HCT116 (cell line): ENCODE measurements around the gene GNG10. TPM values are rescaled to one million over a fixed set of nuclear protein-coding genes. Genes with fewer than 3 reads are reported as not detected.

ENCODE experiments used
- ATAC-seq: fragments of 200-7000 bp; cut with Tn5 transposase; 2 replicates; pipeline ENCODE4 v1.9.1; 2020; ENCODE audit warnings: mild to moderate bottlenecking, moderate library complexity
- BruUV-seq: library from RNA; stranded (reverse); fragments of 400-500 nt; replicated peaks from 2 replicates; lab custom pipeline; 2021; lab: Mats Ljungman, UMichigan
- CTCF ChIA-PET: fragments of 300-600 bp; sonication (Branson Sonifier 250); formaldehyde crosslinking; loops from one replicate; lab custom pipeline; 2021; ENCODE audit warnings: antibody characterized with exemption; lab: Charles Lee
- POLR2A ChIA-PET: fragments of 300-600, 350-600 bp; sonication (Branson Sonifier 250); formaldehyde crosslinking; loops from one replicate; lab custom pipeline; 2021; ENCODE audit warnings: antibody characterized with exemption; lab: Charles Lee
- RAD21 ChIA-PET, 2 experiments: fragments of 300-600 bp; sonication (Branson Sonifier 250); formaldehyde crosslinking; loops; one replicate each; lab custom pipeline; 2023; ENCODE audit warnings: low total read pairs in 2 of 2; ENCODE audit not compliant: uncharacterized antibody in 2 of 2, unreplicated experiment in 2 of 2, low non-redundant PET in 1 of 2; lab: Charles Lee
- DNase-seq: peaks from one replicate; pipeline ENCODE4 v3.0.0-alpha.2; 2010; ENCODE audit warnings: low read depth, low spot score
- H2AFZ ChIP-seq: fragments of 200-600 bp; shearing (Covaris generic), sonication (generic); 2 replicates; pipeline ENCODE4 v1.6.1; 2017; ENCODE audit warnings: low read depth, mixed run types, mixed read lengths, antibody characterized with exemption, low read length; ENCODE audit not compliant: poor library complexity, severe bottlenecking
- H3K27ac ChIP-seq: 2 replicates; pipeline ENCODE4 v1.5.1; 2012; ENCODE audit warnings: low read depth, low read length
- H3K27me3 ChIP-seq: fragments of 200-600 bp; sonication (generic); 2 replicates; pipeline ENCODE4 v1.6.1; 2016; ENCODE audit warnings: mixed run types, low read length, mixed read lengths; ENCODE audit not compliant: insufficient read depth
- H3K36me3 ChIP-seq, 2 experiments: fragments of 200-500 bp in 1 of 2; fragments of 200-600 bp in 1 of 2; sonication (Bioruptor generic) in 1 of 2; sonication (generic) in 1 of 2; 2 replicates each; pipeline versions ENCODE4 v1.5.1 to v1.6.1; 2014 to 2016; ENCODE audit warnings: low read length in 2 of 2, inconsistent platforms in 1 of 2, mixed read lengths in 1 of 2, mixed run types in 1 of 2; ENCODE audit not compliant: insufficient read depth in 2 of 2, control insufficient read depth in 1 of 2
- H3K4me1 ChIP-seq, 2 experiments: fragments of 200-600 bp in 1 of 2; sonication (generic) in 1 of 2; 2 replicates each; pipeline versions ENCODE4 v1.5.1 to v1.6.1; 2012 to 2017; ENCODE audit warnings: low read length in 2 of 2, inconsistent platforms in 1 of 2, mild to moderate bottlenecking in 1 of 2, mixed read lengths in 1 of 2, mixed run types in 1 of 2, moderate library complexity in 1 of 2; ENCODE audit not compliant: insufficient read depth in 2 of 2, control insufficient read depth in 1 of 2
- H3K4me2 ChIP-seq: fragments of 200-600 bp; sonication (generic); 2 replicates; pipeline ENCODE4 v1.6.1; 2017; ENCODE audit warnings: mixed run types, low read length, mixed read lengths
- H3K4me3 ChIP-seq, 2 experiments: fragments of 200-600 bp in 1 of 2; sonication (generic) in 1 of 2; replicated peaks in 1 of 2; 2 replicates each; pipeline ENCODE4 v1.5.1; 2011 to 2016; ENCODE audit warnings: low read length in 2 of 2, control low read depth in 1 of 2, low read depth in 1 of 2, mild to moderate bottlenecking in 1 of 2, mixed read lengths in 1 of 2, mixed run types in 1 of 2
- H3K79me2 ChIP-seq: fragments of 200-600 bp; sonication (generic); 2 replicates; pipeline ENCODE4 v1.6.1; 2017; ENCODE audit warnings: mild to moderate bottlenecking, mixed run types, low read length, moderate library complexity, mixed read lengths; ENCODE audit not compliant: insufficient read depth
- H3K9ac ChIP-seq: fragments of 200-600 bp; sonication (generic); 2 replicates; pipeline ENCODE4 v1.6.1; 2016; ENCODE audit warnings: low read length, mixed read lengths
- H3K9me2 ChIP-seq: fragments of 200-600 bp; sonication (generic), shearing (Covaris generic); 2 replicates; pipeline ENCODE4 v1.6.1; 2017; ENCODE audit warnings: mixed run types, mild to moderate bottlenecking, moderate library complexity; ENCODE audit not compliant: insufficient read depth
- H3K9me3 ChIP-seq, 2 experiments: fragments of 200-500 bp in 1 of 2; fragments of 200-600 bp in 1 of 2; sonication (Bioruptor generic) in 1 of 2; sonication (generic) in 1 of 2; 2 replicates each; pipeline ENCODE4 v1.6.1; 2014 to 2017; ENCODE audit warnings: low read length in 2 of 2, mixed read lengths in 2 of 2, inconsistent platforms in 1 of 2, low read depth in 1 of 2, mild to moderate bottlenecking in 1 of 2, mixed run types in 1 of 2, moderate library complexity in 1 of 2; ENCODE audit not compliant: control insufficient read depth in 1 of 2, insufficient read depth in 1 of 2
- H4K20me1 ChIP-seq: fragments of 200-600 bp; sonication (generic), shearing (Covaris generic); 2 replicates; pipeline ENCODE4 v1.6.1; 2017; ENCODE audit warnings: mixed run types, mild to moderate bottlenecking, moderate library complexity; ENCODE audit not compliant: insufficient read depth
- CEBPB ChIP-seq: IDR thresholded peaks from 2 replicates; pipeline ENCODE4 v1.6.1; 2012; ENCODE audit warnings: low read depth
- EGR1 ChIP-seq: IDR thresholded peaks from 2 replicates; pipeline ENCODE4 v1.6.1; 2012; ENCODE audit warnings: low read depth
- ELF1 ChIP-seq: IDR thresholded peaks from 2 replicates; pipeline ENCODE4 v1.6.1; 2012; ENCODE audit warnings: low read depth, borderline replicate concordance
- EZH2phosphoT487 ChIP-seq: fragments of 200-600 bp; IDR thresholded peaks from 2 replicates; pipeline ENCODE4 v1.6.1; 2018; ENCODE audit warnings: antibody characterized with exemption, borderline replicate concordance
- FOSL1 ChIP-seq: IDR thresholded peaks from 2 replicates; pipeline ENCODE4 v1.6.1; 2012; ENCODE audit warnings: low read depth
- JUND ChIP-seq: IDR thresholded peaks from 2 replicates; pipeline ENCODE4 v1.6.1; 2012
- POLR2A ChIP-seq: IDR thresholded peaks from 2 replicates; pipeline ENCODE4 v1.7.0; 2011; ENCODE audit warnings: borderline replicate concordance; ENCODE audit not compliant: insufficient read depth, insufficient read length; ENCODE audit errors: extremely low read depth
- RAD21 ChIP-seq: IDR thresholded peaks from 2 replicates; pipeline ENCODE4 v1.6.1; 2012; ENCODE audit warnings: low read depth, mild to moderate bottlenecking
- SP1 ChIP-seq: IDR thresholded peaks from 2 replicates; pipeline ENCODE4 v1.6.1; 2012; ENCODE audit warnings: low read depth
- TCF7L2 ChIP-seq: IDR thresholded peaks from 2 replicates; pipeline ENCODE4 v1.7.0; 2011; ENCODE audit warnings: borderline replicate concordance, inconsistent platforms; ENCODE audit not compliant: insufficient read depth, insufficient read length; ENCODE audit errors: extremely low read depth
- ZNF274 ChIP-seq: fragments of 200-500 bp; sonication (Bioruptor generic); IDR thresholded peaks from 2 replicates; pipeline ENCODE4 v1.6.1; 2014; ENCODE audit warnings: mild to moderate bottlenecking, low read depth, low read length, inconsistent platforms
- intact Hi-C: fragments of 100-400 bp; cut with micrococcal nuclease; formaldehyde crosslinking; loops from 2 replicates; pipeline ENCODE4 v1.10.0; 2022
- total RNA-seq: library from RNA; stranded (reverse); gene quantifications from one replicate; pipeline ENCODE4 v1.2.1, GENCODE V29; 2021; ENCODE audit not compliant: unreplicated experiment
- TF ChIP-seq, protein P1 (sequence below), 3 experiments: fragments of 200-600 bp in 1 of 3; sonication (generic) in 1 of 3; IDR thresholded peaks in 2 of 3; conservative IDR thresholded peaks in 1 of 3; 2 replicates each; pipeline ENCODE4 v1.5.1; 2012 to 2017; ENCODE audit warnings: low read depth in 2 of 3, low read length in 2 of 3, antibody characterized with exemption in 1 of 3, borderline replicate concordance in 1 of 3, control low read depth in 1 of 3, mild to moderate bottlenecking in 1 of 3, mixed read lengths in 1 of 3, mixed run types in 1 of 3, moderate library complexity in 1 of 3; ENCODE audit not compliant: insufficient read depth in 1 of 3
- TF ChIP-seq, protein P2 (sequence below): IDR thresholded peaks from 2 replicates; pipeline ENCODE4 v1.6.1; 2012
- TF ChIP-seq, protein P3 (sequence below): IDR thresholded peaks from 2 replicates; pipeline ENCODE4 v1.6.1; 2012

GNG10 gene
- total RNA-seq, 1 experiment from 2014 or later = 46.8 TPM

DNA sequence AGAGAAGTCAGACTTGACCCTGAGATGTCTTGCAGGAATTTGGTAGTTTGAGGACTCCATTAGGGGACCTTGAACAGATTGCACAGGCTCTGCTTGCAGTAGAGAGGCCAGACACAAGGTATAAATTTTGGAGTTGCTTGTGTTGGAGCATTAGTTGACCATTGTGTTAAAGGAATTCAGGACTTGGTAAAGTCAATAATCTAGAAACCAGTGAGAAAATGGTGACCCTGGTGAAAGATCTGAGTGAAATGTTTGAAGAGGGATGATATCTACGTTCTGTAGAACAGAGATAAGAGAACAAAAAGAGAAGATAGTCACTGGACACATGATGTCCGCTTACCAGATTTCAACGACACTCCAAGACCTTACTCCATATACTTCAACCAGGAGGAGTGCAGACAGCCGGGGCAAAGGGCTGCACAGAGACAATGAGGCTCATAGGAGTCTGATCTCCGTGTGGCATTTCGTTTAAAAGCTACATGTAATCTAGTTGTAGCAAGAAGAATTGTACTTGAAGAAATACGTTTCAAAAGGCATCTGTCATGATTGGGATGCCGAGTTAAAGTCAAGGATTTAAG, 17.1 kb upstream of the GNG10 start:
- Histone ChIP-seq H4K20me1 (no peaks in the 10 kb centered on the region), H3K4me2 (no peak overlapping the region), H2AFZ (no peak overlapping the region), H3K4me3 (no peak overlapping the region), H3K9ac (no peak overlapping the region), H3K4me1 (no peaks in the 10 kb centered on the region), H3K27ac (no peak overlapping the region), H3K36me3 (peaks cover 4 to 5% of the 10 kb centered on the region in 2 experiments; a peak in 3 of 4 replicates), H3K27me3 (no peaks in the 10 kb centered on the region), H3K9me2 (no peaks in the 10 kb centered on the region), H3K79me2 (peaks cover 44% of the 10 kb centered on the region), H3K9me3 (no peaks in the 10 kb centered on the region)
- RAD21 ChIA-PET = no interaction called here
- ATAC-seq (no peak), DNase-seq (no peak)
- intact Hi-C loops = no loop called here
- CTCF ChIA-PET = no interaction called here
- POLR2A ChIA-PET = no interaction called here
- BruUV-seq = no TSS peak
- no peak for TF ChIP-seq CEBPB
- TF ChIP-seq SP1 = no peak
- no peak for TF ChIP-seq FOSL1
- no peak for TF ChIP-seq JUND
- no peak for TF ChIP-seq EGR1
- TF ChIP-seq POLR2A = no peak
- no peak for TF ChIP-seq ZNF274
- TF ChIP-seq, protein P1, sequence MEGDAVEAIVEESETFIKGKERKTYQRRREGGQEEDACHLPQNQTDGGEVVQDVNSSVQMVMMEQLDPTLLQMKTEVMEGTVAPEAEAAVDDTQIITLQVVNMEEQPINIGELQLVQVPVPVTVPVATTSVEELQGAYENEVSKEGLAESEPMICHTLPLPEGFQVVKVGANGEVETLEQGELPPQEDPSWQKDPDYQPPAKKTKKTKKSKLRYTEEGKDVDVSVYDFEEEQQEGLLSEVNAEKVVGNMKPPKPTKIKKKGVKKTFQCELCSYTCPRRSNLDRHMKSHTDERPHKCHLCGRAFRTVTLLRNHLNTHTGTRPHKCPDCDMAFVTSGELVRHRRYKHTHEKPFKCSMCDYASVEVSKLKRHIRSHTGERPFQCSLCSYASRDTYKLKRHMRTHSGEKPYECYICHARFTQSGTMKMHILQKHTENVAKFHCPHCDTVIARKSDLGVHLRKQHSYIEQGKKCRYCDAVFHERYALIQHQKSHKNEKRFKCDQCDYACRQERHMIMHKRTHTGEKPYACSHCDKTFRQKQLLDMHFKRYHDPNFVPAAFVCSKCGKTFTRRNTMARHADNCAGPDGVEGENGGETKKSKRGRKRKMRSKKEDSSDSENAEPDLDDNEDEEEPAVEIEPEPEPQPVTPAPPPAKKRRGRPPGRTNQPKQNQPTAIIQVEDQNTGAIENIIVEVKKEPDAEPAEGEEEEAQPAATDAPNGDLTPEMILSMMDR (IDR thresholded peaks at IDR 0.05 in 2 of 3, conservative IDR thresholded peaks at IDR 0.05 in 1 of 3; ENCODE audit: borderline replicate concordance in 1 of 3, insufficient read depth in 1 of 3, low read depth in 2 of 3, low read length in 2 of 3) = no peak
- TF ChIP-seq, protein P2, sequence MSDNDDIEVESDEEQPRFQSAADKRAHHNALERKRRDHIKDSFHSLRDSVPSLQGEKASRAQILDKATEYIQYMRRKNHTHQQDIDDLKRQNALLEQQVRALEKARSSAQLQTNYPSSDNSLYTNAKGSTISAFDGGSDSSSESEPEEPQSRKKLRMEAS = no peak
- no peak for TF ChIP-seq RAD21
- TF ChIP-seq ELF1 = no peak
- TF ChIP-seq EZH2phosphoT487 = no peak
- TF ChIP-seq, protein P3, sequence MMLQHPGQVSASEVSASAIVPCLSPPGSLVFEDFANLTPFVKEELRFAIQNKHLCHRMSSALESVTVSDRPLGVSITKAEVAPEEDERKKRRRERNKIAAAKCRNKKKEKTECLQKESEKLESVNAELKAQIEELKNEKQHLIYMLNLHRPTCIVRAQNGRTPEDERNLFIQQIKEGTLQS = no peak
- TF ChIP-seq TCF7L2 = no peak
